ENCODE data around the gene SST. TPM values are rescaled to one million over a fixed set of nuclear protein-coding genes. Genes with fewer than 3 reads are reported as not detected.

SST gene
- total and polyA plus RNA-seq, 2 of the 13 experiments (the other 11 are each of a cell fraction or from before 2014, with no cell fraction given), result not detected

- Histone ChIP-seq H3K4me1 (ENCODE audit: insufficient read depth, low read length) (peaks cover 8% of the 10 kb centered on the region), H3K27me3 (ENCODE audit: control insufficient read depth in 1 of 2, insufficient read depth in 2 of 2, low read length in 2 of 2) (no peaks in the 10 kb centered on the region), H3K4me2 (ENCODE audit: low read depth, low read length) (no peak overlapping the region), H3K79me2 (ENCODE audit: insufficient read depth, low read length) (no peaks in the 10 kb centered on the region), H3K9me3 (ENCODE audit: low read length) (no peaks in the 10 kb centered on the region), H3K9ac (ENCODE audit: insufficient read depth, low read depth, low read length) (no peak overlapping the region), H2AFZ (ENCODE audit: low read length) (no peak overlapping the region), H4K20me1 (ENCODE audit: insufficient read depth, low read length) (no peaks in the 10 kb centered on the region), H3K36me3 (replicated peaks in 1 of 2; ENCODE audit: control insufficient read depth in 1 of 2, insufficient read depth in 2 of 2, low read length in 2 of 2) (no peaks in the 10 kb centered on the region), H3K27ac (ENCODE audit: extremely low read length, insufficient read depth, low read length) (no peak overlapping the region), H3K4me3 (replicated peaks in 1 of 3; ENCODE audit: insufficient read depth in 1 of 3, low read depth in 2 of 3, low read length in 3 of 3) (no peak overlapping the region)
- POLR2A ChIA-PET, result no interaction called here
- FAIRE-seq (no peak), DNase-seq (ENCODE audit: low spot score) (no peak), ATAC-seq (no peak)
- WGBS (ENCODE audit: low lambda C conversion rate), result 0% methylated on average over 1 of the region's 1 CpG
- intact Hi-C loops (cut with micrococcal nuclease; ENCODE audit: unreplicated experiment), result loop anchor here (2.0 kb wide), 1 partner anchor 171 kb away; no protein-coding TSS in a partner anchor
- CTCF ChIA-PET (ENCODE audit: low intra/inter-chr PET ratio, low total read pairs), result interaction anchor here (3.4 to 3.6 kb wide), 2 partner anchors 358 to 458 kb away, joined by 33 to 71 read pairs; no protein-coding TSS in a partner anchor
- no TSS peak for BruUV-seq (replicated peaks)
- in situ Hi-C loops (cut with HindIII; ENCODE audit: extremely low pct_ligation_motif_present, low pct_unique_long_range_greater_than_20kb), result loop anchor here (5.0 kb wide), 2 partner anchors 60 to 360 kb away; no protein-coding TSS in a partner anchor
- TF ChIP-seq PLSCR1 (CRISPR knock-in tag; IDR thresholded peaks at IDR 0.05; ENCODE audit: borderline replicate concordance) (no peak), ERF (CRISPR knock-in tag; IDR thresholded peaks at IDR 0.05) (no peak), NFE2L1 (CRISPR knock-in tag; IDR thresholded peaks at IDR 0.05; ENCODE audit: borderline replicate concordance) (no peak), ZNF354B (CRISPR knock-in tag; IDR thresholded peaks at IDR 0.05) (no peak), IRF9 (CRISPR knock-in tag; IDR thresholded peaks at IDR 0.05; ENCODE audit: borderline replicate concordance) (no peak), ZNF503 (CRISPR knock-in tag; IDR thresholded peaks at IDR 0.05) (no peak), HMGA1 (CRISPR knock-in tag; conservative IDR thresholded peaks at IDR 0.05) (no peak), NFAT5 (CRISPR knock-in tag; IDR thresholded peaks at IDR 0.05) (no peak), ZNF530 (CRISPR knock-in tag; IDR thresholded peaks at IDR 0.05; ENCODE audit: low read depth) (no peak), ZFP82 (CRISPR knock-in tag; IDR thresholded peaks at IDR 0.05; ENCODE audit: borderline replicate concordance) (no peak), NCOA2 (CRISPR knock-in tag; IDR thresholded peaks at IDR 0.05) (no peak)
- TF ChIP-seq, protein P1, sequence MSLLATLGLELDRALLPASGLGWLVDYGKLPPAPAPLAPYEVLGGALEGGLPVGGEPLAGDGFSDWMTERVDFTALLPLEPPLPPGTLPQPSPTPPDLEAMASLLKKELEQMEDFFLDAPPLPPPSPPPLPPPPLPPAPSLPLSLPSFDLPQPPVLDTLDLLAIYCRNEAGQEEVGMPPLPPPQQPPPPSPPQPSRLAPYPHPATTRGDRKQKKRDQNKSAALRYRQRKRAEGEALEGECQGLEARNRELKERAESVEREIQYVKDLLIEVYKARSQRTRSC (CRISPR knock-in tag; IDR thresholded peaks at IDR 0.05; ENCODE audit: low read depth), result no peak
- TF ChIP-seq, protein P2, sequence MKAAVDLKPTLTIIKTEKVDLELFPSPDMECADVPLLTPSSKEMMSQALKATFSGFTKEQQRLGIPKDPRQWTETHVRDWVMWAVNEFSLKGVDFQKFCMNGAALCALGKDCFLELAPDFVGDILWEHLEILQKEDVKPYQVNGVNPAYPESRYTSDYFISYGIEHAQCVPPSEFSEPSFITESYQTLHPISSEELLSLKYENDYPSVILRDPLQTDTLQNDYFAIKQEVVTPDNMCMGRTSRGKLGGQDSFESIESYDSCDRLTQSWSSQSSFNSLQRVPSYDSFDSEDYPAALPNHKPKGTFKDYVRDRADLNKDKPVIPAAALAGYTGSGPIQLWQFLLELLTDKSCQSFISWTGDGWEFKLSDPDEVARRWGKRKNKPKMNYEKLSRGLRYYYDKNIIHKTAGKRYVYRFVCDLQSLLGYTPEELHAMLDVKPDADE (CRISPR knock-in tag; IDR thresholded peaks at IDR 0.05), result no peak
Measured at GRCh38 chr3:187677604-187678003, 7.4 kb upstream of the SST start.

Data from HepG2 (cell line).